ENCODE data around the gene FIG4. TPM values are rescaled to one million over a fixed set of nuclear protein-coding genes. Genes with fewer than 3 reads are reported as not detected.

Gene FIG4
- total and polyA plus RNA-seq, 2 of the 13 experiments (the other 11 are each of a cell fraction or from before 2014, with no cell fraction given): 5.5 to 7.9 TPM

DNA sequence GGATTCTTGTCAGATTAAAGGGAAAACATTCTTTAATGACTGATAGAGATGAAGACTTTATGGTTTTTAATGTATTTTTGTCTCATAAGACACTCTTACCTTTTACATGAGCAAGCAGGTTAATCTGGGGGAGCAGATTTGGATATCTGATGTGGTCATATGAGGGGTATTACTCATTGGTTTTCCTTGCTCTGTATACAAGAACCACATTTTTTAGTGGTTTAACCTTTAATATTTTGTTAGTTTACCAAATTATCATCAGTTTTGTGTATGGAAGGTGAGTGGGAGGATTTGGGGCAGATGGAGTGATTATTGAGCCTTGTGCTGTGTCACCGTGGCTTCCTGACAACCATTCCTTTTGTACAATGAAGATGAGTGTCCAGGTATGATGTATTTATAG lies 112.9 kb downstream of the FIG4 start (continued):
- TF ChIP-seq REXO4 (CRISPR knock-in tag; IDR thresholded peaks at IDR 0.05; ENCODE audit: borderline replicate concordance) (no peak), TGIF2 (CRISPR knock-in tag; IDR thresholded peaks at IDR 0.05) (no peak), PRDM10 (CRISPR knock-in tag; IDR thresholded peaks at IDR 0.05; ENCODE audit: low read depth) (no peak)

- H3K27ac ChIP-seq (ENCODE audit: extremely low read length, insufficient read depth, low read length): no peak overlapping the region
- ChIA-PET POLR2A (no interaction called here), CTCF (ENCODE audit: low intra/inter-chr PET ratio, low total read pairs) (no interaction called here)
- no peaks in the 10 kb centered on the region for H4K20me1 ChIP-seq (ENCODE audit: insufficient read depth, low read length)
- no peak for FAIRE-seq
- no peak for ATAC-seq
- H3K9ac ChIP-seq (ENCODE audit: insufficient read depth, low read depth, low read length): no peak overlapping the region
- H3K4me2 ChIP-seq (ENCODE audit: low read depth, low read length): no peak overlapping the region
- no peak for DNase-seq (ENCODE audit: low spot score)
- in situ Hi-C loops (cut with HindIII; ENCODE audit: extremely low pct_ligation_motif_present, low pct_unique_long_range_greater_than_20kb): no loop called here
- no peaks in the 10 kb centered on the region for H3K36me3 ChIP-seq (replicated peaks in 1 of 2; ENCODE audit: control insufficient read depth in 1 of 2, insufficient read depth in 2 of 2, low read length in 2 of 2)
- intact Hi-C loops (cut with micrococcal nuclease; ENCODE audit: unreplicated experiment): no loop called here
- H3K4me1 ChIP-seq (ENCODE audit: insufficient read depth, low read length): no peaks in the 10 kb centered on the region
- BruUV-seq (replicated peaks): no TSS peak
- no peaks in the 10 kb centered on the region for H3K79me2 ChIP-seq (ENCODE audit: insufficient read depth, low read length)
- TF ChIP-seq, protein P1, sequence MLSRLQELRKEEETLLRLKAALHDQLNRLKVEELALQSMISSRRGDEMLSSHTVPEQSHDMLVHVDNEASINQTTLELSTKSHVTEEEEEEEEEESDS (CRISPR knock-in tag; IDR thresholded peaks at IDR 0.05; ENCODE audit: borderline replicate concordance): no peak
- no peak for TF ChIP-seq SIN3B (IDR thresholded peaks at IDR 0.05; ENCODE audit: low read length)
- no peak for TF ChIP-seq HIVEP1 (CRISPR knock-in tag; IDR thresholded peaks at IDR 0.05)
- TF ChIP-seq SRY (CRISPR knock-in tag; IDR thresholded peaks at IDR 0.05): no peak
- TF ChIP-seq SIN3A (IDR thresholded peaks at IDR 0.05; ENCODE audit: borderline replicate concordance, low read depth, low read length): no peak
- no peak for TF ChIP-seq PPARG (CRISPR knock-in tag; conservative IDR thresholded peaks at IDR 0.05)
- no peak for TF ChIP-seq ELF4 (CRISPR knock-in tag; IDR thresholded peaks at IDR 0.05; ENCODE audit: borderline replicate concordance)
- TF ChIP-seq, protein P2, sequence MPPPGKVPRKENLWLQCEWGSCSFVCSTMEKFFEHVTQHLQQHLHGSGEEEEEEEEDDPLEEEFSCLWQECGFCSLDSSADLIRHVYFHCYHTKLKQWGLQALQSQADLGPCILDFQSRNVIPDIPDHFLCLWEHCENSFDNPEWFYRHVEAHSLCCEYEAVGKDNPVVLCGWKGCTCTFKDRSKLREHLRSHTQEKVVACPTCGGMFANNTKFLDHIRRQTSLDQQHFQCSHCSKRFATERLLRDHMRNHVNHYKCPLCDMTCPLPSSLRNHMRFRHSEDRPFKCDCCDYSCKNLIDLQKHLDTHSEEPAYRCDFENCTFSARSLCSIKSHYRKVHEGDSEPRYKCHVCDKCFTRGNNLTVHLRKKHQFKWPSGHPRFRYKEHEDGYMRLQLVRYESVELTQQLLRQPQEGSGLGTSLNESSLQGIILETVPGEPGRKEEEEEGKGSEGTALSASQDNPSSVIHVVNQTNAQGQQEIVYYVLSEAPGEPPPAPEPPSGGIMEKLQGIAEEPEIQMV (CRISPR knock-in tag; IDR thresholded peaks at IDR 0.05; ENCODE audit: low read depth): no peak
- no peak for TF ChIP-seq SMARCC2 (IDR thresholded peaks at IDR 0.05)
- TF ChIP-seq, protein P3, sequence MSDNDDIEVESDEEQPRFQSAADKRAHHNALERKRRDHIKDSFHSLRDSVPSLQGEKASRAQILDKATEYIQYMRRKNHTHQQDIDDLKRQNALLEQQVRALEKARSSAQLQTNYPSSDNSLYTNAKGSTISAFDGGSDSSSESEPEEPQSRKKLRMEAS (IDR thresholded peaks at IDR 0.05): no peak
- TF ChIP-seq KLF16 (CRISPR knock-in tag; IDR thresholded peaks at IDR 0.05): no peak
- H3K4me3 ChIP-seq (replicated peaks in 1 of 3; ENCODE audit: insufficient read depth in 1 of 3, low read depth in 2 of 3, low read length in 3 of 3): no peak overlapping the region
- no peak overlapping the region for H2AFZ ChIP-seq (ENCODE audit: low read length)
- H3K9me3 ChIP-seq (ENCODE audit: low read length): no peaks in the 10 kb centered on the region
- H3K27me3 ChIP-seq (ENCODE audit: control insufficient read depth in 1 of 2, insufficient read depth in 2 of 2, low read length in 2 of 2): no peaks in the 10 kb centered on the region
Observed at GRCh38 chr6:109807881-109808280, 116.8 kb downstream of the FIG4 start.

Measured in HepG2 (cell line).